GM18951 (cell line): ENCODE results near the gene PRKCE.

Experiments
- POLR2A ChIP-seq: IDR thresholded peaks from 4 replicates; pipeline ENCODE4 v1.6.1; 2011; ENCODE audit warnings: mild to moderate bottlenecking; ENCODE audit not compliant: insufficient read length, insufficient read depth; ENCODE audit errors: extremely low read depth
- in situ Hi-C: fragments of 300-500 bp; cut with MboI; formaldehyde crosslinking; loops from one replicate; pipeline ENCODE4 v1.12.0; 2022; ENCODE audit warnings: low sequenced_read_pairs, mixed read lengths, inconsistent platforms; ENCODE audit not compliant: unreplicated experiment

The PRKCE gene

GRCh38 chr2:45813003-45813941 is 161.8 kb downstream of the PRKCE start:
- in situ Hi-C loops, result no loop called here

GRCh38 chr2:45814488-45814887 is 163.0 kb downstream of the PRKCE start:
- in situ Hi-C loops, result no loop called here
- no peak for TF ChIP-seq POLR2A

More at GRCh38 chr2:45813003-45813941, 161.8 kb downstream of the PRKCE start:
- no peak for TF ChIP-seq POLR2A

GRCh38 chr2:45814951-45815621 is 163.6 kb downstream of the PRKCE start:
- in situ Hi-C loops, result no loop called here
- no peak for TF ChIP-seq POLR2A

- no peak for TF ChIP-seq POLR2A
- in situ Hi-C loops, result no loop called here
These were observed 164.8 kb downstream of the PRKCE start for GRCh38 chr2:45816272-45816671.

- in situ Hi-C loops, result no loop called here
- TF ChIP-seq POLR2A, result no peak
These were observed 167.1 kb downstream of the PRKCE start for GRCh38 chr2:45818591-45818990.

GRCh38 chr2:45820048-45820447 is 168.6 kb downstream of the PRKCE start:
- no peak for TF ChIP-seq POLR2A
- in situ Hi-C loops, result no loop called here

- in situ Hi-C loops, result no loop called here
- no peak for TF ChIP-seq POLR2A
These were observed 170.2 kb downstream of the PRKCE start for GRCh38 chr2:45821558-45822271.

GRCh38 chr2:45822272-45822630 is 170.8 kb downstream of the PRKCE start:
- in situ Hi-C loops, result no loop called here
- TF ChIP-seq POLR2A, result no peak

- TF ChIP-seq POLR2A, result no peak
- in situ Hi-C loops, result no loop called here
These were observed 172.3 kb downstream of the PRKCE start for GRCh38 chr2:45823723-45824206.

- no peak for TF ChIP-seq POLR2A
- in situ Hi-C loops, result no loop called here
These were observed 173.7 kb downstream of the PRKCE start for GRCh38 chr2:45825001-45825651.

DNA sequence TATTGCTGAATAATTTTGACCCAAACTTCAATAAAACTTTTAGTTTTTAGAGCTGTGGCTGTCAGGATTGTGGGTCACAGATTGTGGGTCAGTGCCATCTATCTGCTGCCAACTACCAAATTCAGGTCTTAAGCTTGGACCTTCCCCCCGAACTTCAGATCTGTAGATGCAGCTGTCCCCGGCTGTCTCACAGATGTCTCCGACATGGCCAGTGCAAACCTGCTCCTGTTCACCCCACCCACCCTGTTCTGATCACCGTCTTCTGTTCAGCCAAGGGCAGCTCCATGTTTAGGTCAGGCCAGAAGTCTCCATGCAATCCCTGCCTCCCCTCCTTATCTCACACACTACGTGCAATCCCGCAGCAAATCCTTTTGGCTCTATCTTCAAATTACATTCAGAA is 175.0 kb downstream of the PRKCE start:
- in situ Hi-C loops, result no loop called here
- TF ChIP-seq POLR2A, result no peak

GRCh38 chr2:45826884-45827635 is 175.6 kb downstream of the PRKCE start:
- no peak for TF ChIP-seq POLR2A
- in situ Hi-C loops, result no loop called here
